ENCODE measurements around the gene ANAPC7. TPM values are rescaled to one million over a fixed set of nuclear protein-coding genes. Genes with fewer than 3 reads are reported as not detected.
"Not testable (repeated sequence)": the region's sequence is repeated elsewhere in the genome, so short reads cannot be mapped to it uniquely, and the experiment has no call there.

The ANAPC7 gene
- total RNA-seq, 5 donors from 2014 or later (not counting 1 experiment from before 2014, with no cell fraction given), result 40.8 to 60.4 (median 57.6) TPM

GRCh38 chr12:110365489-110366320, 37.8 kb downstream of the ANAPC7 start:
- no peak overlapping the region for H3K27ac Mint-ChIP-seq
- H3K27ac ChIP-seq (ENCODE audit: low read length), result no peak overlapping the region
- POLR2A ChIA-PET, result interaction anchor here in 1 of 2 donors (0.7 kb wide), 1 partner anchor 73 kb away, joined by 3 read pairs; no protein-coding TSS in a partner anchor
- H3K4me1 Mint-ChIP-seq, result no peaks in the 10 kb centered on the region
- H3K4me3 ChIP-seq (ENCODE audit: control insufficient read depth in 1 of 2, extremely low read depth in 1 of 2, low read length in 1 of 2), result no peak overlapping the region
- H3K9me3 ChIP-seq, result no peaks in the 10 kb centered on the region
- ATAC-seq (replicated peaks in 1 of 4) (no peak), DNase-seq (no peak)
- no peak overlapping the region for H3K4me3 Mint-ChIP-seq
- WGBS (ENCODE audit: insufficient coverage), result no CpG with 5 or more reads among the region's 7 CpGs
- H3K36me3 Mint-ChIP-seq, result no peaks in the 10 kb centered on the region
- peaks cover 0 to 4% of the 10 kb centered on the region in 2 donors for H3K36me3 ChIP-seq (ENCODE audit: control insufficient read depth in 2 of 2, extremely low read depth in 1 of 2, insufficient read depth in 1 of 2, low read length in 1 of 2)
- no peaks in the 10 kb centered on the region for H3K27me3 ChIP-seq (replicated peaks in 1 of 2; ENCODE audit: control insufficient read depth in 2 of 2, extremely low read depth in 1 of 2, insufficient read depth in 2 of 2, low read length in 1 of 2)
- no peaks in the 10 kb centered on the region for H3K27me3 Mint-ChIP-seq
- CTCF ChIA-PET, result no interaction called here
- H3K4me1 ChIP-seq (ENCODE audit: control insufficient read depth in 1 of 2, extremely low read depth in 1 of 2, insufficient read depth in 2 of 2, low read length in 2 of 2), result no peaks in the 10 kb centered on the region
- no peaks in the 10 kb centered on the region for H3K9me3 Mint-ChIP-seq

- DNase-seq (no peak), ATAC-seq (replicated peaks in 1 of 4) (no peak)
- Mint-ChIP-seq H3K4me1 (no peaks in the 10 kb centered on the region), H3K4me3 (no peak overlapping the region), H3K27ac (no peak overlapping the region), H3K9me3 (no peaks in the 10 kb centered on the region), H3K36me3 (no peaks in the 10 kb centered on the region), H3K27me3 (no peaks in the 10 kb centered on the region)
- no CpG with 5 or more reads among the region's 1 CpG for WGBS (ENCODE audit: insufficient coverage)
- Histone ChIP-seq H3K36me3 (ENCODE audit: control insufficient read depth in 2 of 2, extremely low read depth in 1 of 2, insufficient read depth in 1 of 2, low read length in 1 of 2) (no peaks in the 10 kb centered on the region), H3K27me3 (replicated peaks in 1 of 2; ENCODE audit: control insufficient read depth in 2 of 2, extremely low read depth in 1 of 2, insufficient read depth in 2 of 2, low read length in 1 of 2) (peaks cover 0 to 1% of the 10 kb centered on the region in 2 experiments), H3K4me3 (ENCODE audit: control insufficient read depth in 1 of 2, extremely low read depth in 1 of 2, low read length in 1 of 2) (no peak overlapping the region), H3K9me3 (no peaks in the 10 kb centered on the region), H3K4me1 (ENCODE audit: control insufficient read depth in 1 of 2, extremely low read depth in 1 of 2, insufficient read depth in 2 of 2, low read length in 2 of 2) (no peaks in the 10 kb centered on the region), H3K27ac (ENCODE audit: low read length) (no peak overlapping the region)
- POLR2A ChIA-PET, result interaction anchor here in 1 of 2 donors (0.6 kb wide), 1 partner anchor 44 kb away, joined by 3 read pairs; no protein-coding TSS in a partner anchor
- CTCF ChIA-PET, result interaction anchor here in 1 of 2 donors (0.6 kb wide), 1 partner anchor 56 kb away, joined by 4 read pairs; no protein-coding TSS in a partner anchor
Observed at GRCh38 chr12:110361216-110361615, 42.3 kb downstream of the ANAPC7 start.

DNA sequence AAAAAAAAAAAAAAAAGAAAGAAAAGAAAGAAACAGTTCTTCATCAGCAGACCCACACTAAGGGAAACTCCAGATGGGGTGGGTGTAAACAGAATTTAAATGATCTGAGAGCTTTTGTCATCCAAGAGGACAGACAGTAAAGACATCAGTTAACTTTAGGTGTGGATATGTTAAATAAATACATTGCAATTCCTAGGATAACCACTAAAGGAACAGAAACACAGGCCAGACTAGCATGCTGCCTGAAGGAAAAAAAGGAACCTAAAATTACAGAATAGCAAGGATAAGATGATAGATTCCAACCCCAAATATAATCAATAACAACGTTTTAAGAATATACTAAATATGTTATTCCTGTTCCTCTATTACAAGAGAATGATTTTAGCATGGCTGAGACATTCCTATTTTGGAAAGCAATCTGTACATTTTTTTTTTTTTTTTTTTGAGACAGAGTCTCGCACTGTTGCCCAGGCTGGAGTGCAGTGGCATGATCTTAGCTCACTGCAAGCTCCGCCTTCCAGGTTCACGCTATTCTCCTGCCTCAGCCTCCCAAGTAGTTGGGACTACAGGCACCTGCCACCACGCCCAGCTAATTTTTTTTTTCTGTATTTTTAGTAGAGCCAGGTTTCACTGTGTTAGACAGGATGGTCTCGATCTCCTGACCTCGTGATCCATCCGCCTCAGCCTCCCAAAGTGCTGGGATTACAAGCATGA, 45.0 kb downstream of the ANAPC7 start:
- H3K36me3 ChIP-seq (ENCODE audit: control insufficient read depth in 2 of 2, extremely low read depth in 1 of 2, insufficient read depth in 1 of 2, low read length in 1 of 2); H3K9me3 ChIP-seq; H3K4me1 ChIP-seq (ENCODE audit: control insufficient read depth in 1 of 2, extremely low read depth in 1 of 2, insufficient read depth in 2 of 2, low read length in 2 of 2); H3K27me3 Mint-ChIP-seq; DNase-seq; POLR2A ChIA-PET; H3K27ac ChIP-seq (ENCODE audit: low read length); H3K4me3 ChIP-seq (ENCODE audit: control insufficient read depth in 1 of 2, extremely low read depth in 1 of 2, low read length in 1 of 2); H3K36me3 Mint-ChIP-seq; H3K27ac Mint-ChIP-seq; H3K4me3 Mint-ChIP-seq; H3K27me3 ChIP-seq (replicated peaks in 1 of 2; ENCODE audit: control insufficient read depth in 2 of 2, extremely low read depth in 1 of 2, insufficient read depth in 2 of 2, low read length in 1 of 2); ATAC-seq (replicated peaks in 1 of 4); H3K9me3 Mint-ChIP-seq: not testable (repeated sequence)
- CTCF ChIA-PET, result interaction anchor here (0.6 to 0.7 kb wide), 3 partner anchors 8 to 73 kb away, joined by 3 to 8 read pairs (median 3); no protein-coding TSS in a partner anchor
- WGBS (ENCODE audit: insufficient coverage), result 82% methylated on average over 3 of the region's 8 CpGs
- peaks cover 13 to 14% (median 14%) of the 10 kb centered on the region in 3 donors for H3K4me1 Mint-ChIP-seq

DNA sequence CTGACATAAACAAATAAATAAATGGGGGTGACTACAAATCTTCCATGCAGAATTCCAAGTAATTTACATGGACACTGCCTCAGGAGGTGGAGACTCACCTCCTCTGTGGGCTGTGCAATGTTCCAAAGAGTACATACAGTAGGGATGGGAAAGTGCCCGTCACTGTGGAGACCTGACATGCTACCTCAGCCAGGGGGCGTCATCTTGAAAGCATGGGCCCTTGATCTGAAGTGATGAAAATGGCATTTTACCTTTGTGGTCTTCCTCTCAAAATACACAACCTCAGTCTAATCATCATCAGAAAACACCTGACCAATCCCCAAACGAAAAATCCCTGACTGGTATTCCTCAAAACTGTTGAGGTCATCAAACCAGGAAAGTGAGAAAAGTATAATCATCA, 48.4 kb downstream of the ANAPC7 start:
- H3K27me3 ChIP-seq (replicated peaks in 1 of 2; ENCODE audit: control insufficient read depth in 2 of 2, extremely low read depth in 1 of 2, insufficient read depth in 2 of 2, low read length in 1 of 2), result peaks cover 0 to 2% of the 10 kb centered on the region in 2 experiments

DNA sequence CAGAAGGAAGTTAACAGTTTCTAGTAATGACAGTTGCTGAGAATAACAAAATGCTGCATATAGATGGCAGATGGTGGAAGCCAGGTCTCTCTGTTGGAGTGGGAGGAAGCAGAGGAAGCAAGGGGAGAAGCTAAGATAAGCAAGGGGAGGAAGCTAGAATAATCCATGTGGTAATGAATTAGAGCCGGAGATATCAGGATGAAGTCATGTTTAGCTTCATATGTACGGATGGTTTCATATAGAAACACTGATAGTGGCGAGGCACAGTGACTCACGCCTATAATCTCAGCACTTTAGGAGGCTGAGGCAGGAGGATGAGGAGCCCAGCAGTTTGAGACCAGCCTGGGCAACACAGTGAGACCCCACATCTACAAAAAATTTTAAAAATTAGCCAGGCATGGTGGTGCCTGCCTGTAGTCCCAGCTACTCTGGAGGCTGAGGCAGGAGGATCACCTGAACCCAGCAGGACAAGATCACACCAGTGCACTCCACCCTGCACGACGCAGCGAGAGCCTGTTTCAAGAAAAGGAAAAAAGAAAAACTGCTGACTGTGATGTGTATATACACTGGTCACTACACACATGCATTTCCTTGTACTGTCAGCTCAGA, 49.2 kb downstream of the ANAPC7 start:
- POLR2A ChIA-PET, result interaction anchor here in 1 of 2 donors (0.6 to 0.7 kb wide), 2 partner anchors 25 to 151 kb away, joined by 3 read pairs; no protein-coding TSS in a partner anchor
- H3K4me3 Mint-ChIP-seq, result no peak overlapping the region
- WGBS (ENCODE audit: insufficient coverage), result 38% methylated on average over 4 of the region's 7 CpGs

More for the DNA sequence above, 48.4 kb downstream of the ANAPC7 start:
- Mint-ChIP-seq H3K36me3 (no peaks in the 10 kb centered on the region), H3K9me3 (no peaks in the 10 kb centered on the region), H3K27ac (no peak overlapping the region), H3K27me3 (no peaks in the 10 kb centered on the region), H3K4me1 (peaks cover 23 to 27% (median 24%) of the 10 kb centered on the region in 3 donors), H3K4me3 (no peak overlapping the region)
- Histone ChIP-seq H3K4me1 (ENCODE audit: control insufficient read depth in 1 of 2, extremely low read depth in 1 of 2, insufficient read depth in 2 of 2, low read length in 2 of 2) (peaks cover 0 to 5% of the 10 kb centered on the region in 2 experiments), H3K9me3 (no peaks in the 10 kb centered on the region), H3K27ac (ENCODE audit: low read length) (no peak overlapping the region), H3K36me3 (ENCODE audit: control insufficient read depth in 2 of 2, extremely low read depth in 1 of 2, insufficient read depth in 1 of 2, low read length in 1 of 2) (no peaks in the 10 kb centered on the region), H3K4me3 (ENCODE audit: control insufficient read depth in 1 of 2, extremely low read depth in 1 of 2, low read length in 1 of 2) (no peak overlapping the region)
- peak in 2 of 4 experiments; percentile 35 to 63 for ATAC-seq (replicated peaks in 1 of 4)
- WGBS (ENCODE audit: insufficient coverage), result no CpG with 5 or more reads among the region's 3 CpGs
- CTCF ChIA-PET, result interaction anchor here in 1 of 2 donors (2.2 kb wide), 1 partner anchor 76 kb away, joined by 13 read pairs; no protein-coding TSS in a partner anchor
- peak in 17 of 35 experiments; percentile 7 to 52 (median 17) for DNase-seq
- POLR2A ChIA-PET, result no interaction called here

More for the DNA sequence above, 49.2 kb downstream of the ANAPC7 start:
- H3K27me3 Mint-ChIP-seq, result no peaks in the 10 kb centered on the region
- Histone ChIP-seq H3K9me3 (no peaks in the 10 kb centered on the region), H3K4me1 (ENCODE audit: control insufficient read depth in 1 of 2, extremely low read depth in 1 of 2, insufficient read depth in 2 of 2, low read length in 2 of 2) (peaks cover 7 to 13% of the 10 kb centered on the region in 2 experiments), H3K27me3 (replicated peaks in 1 of 2; ENCODE audit: control insufficient read depth in 2 of 2, extremely low read depth in 1 of 2, insufficient read depth in 2 of 2, low read length in 1 of 2) (peaks cover 0 to 2% of the 10 kb centered on the region in 2 experiments), H3K36me3 (ENCODE audit: control insufficient read depth in 2 of 2, extremely low read depth in 1 of 2, insufficient read depth in 1 of 2, low read length in 1 of 2) (no peaks in the 10 kb centered on the region), H3K4me3 (ENCODE audit: control insufficient read depth in 1 of 2, extremely low read depth in 1 of 2, low read length in 1 of 2) (no peak overlapping the region), H3K27ac (ENCODE audit: low read length) (no peak overlapping the region)
- no peak for ATAC-seq (replicated peaks in 1 of 4)
- H3K9me3 Mint-ChIP-seq, result no peaks in the 10 kb centered on the region
- H3K36me3 Mint-ChIP-seq, result no peaks in the 10 kb centered on the region
- DNase-seq, result no peak
- H3K4me1 Mint-ChIP-seq, result peaks cover 31 to 35% (median 32%) of the 10 kb centered on the region in 3 donors
- no peak overlapping the region for H3K27ac Mint-ChIP-seq
- CTCF ChIA-PET, result interaction anchor here in 1 of 2 donors (2.2 kb wide), 1 partner anchor 77 kb away, joined by 13 read pairs; no protein-coding TSS in a partner anchor
